Activated T-helper 1 cell treated with anti-CD3 and anti-CD28 coated beads, Interleukin-12 subunit alpha, Interleukin-12 subunit beta, Interleukin-2, Interleukin-4 antibody, amounts not matched to agents 30 ng/mL and 10 ng/mL and 1 ng/mL, durations not matched to agents 14 hours and 24 hours and 36 hours (primary cell): ENCODE data around the gene CCDC171. TPM values are rescaled to one million over a fixed set of nuclear protein-coding genes. Genes with fewer than 3 reads are reported as not detected.
"Not testable (repeated sequence)": the region's sequence is repeated elsewhere in the genome, so short reads cannot be mapped to it uniquely, and the experiment has no call there.

Source experiments
- DNase-seq: peaks from one replicate; pipeline ENCODE4 v3.0.0; 2021; ENCODE audit warnings: low spot score
- H3K27ac Mint-ChIP-seq: one replicate; pipeline ENCODE4 v1.8.0; 2021; ENCODE audit warnings: mild to moderate bottlenecking, mixed read lengths
- H3K27me3 Mint-ChIP-seq: one replicate; pipeline ENCODE4 v1.8.0; 2022; ENCODE audit warnings: mild to moderate bottlenecking, moderate library complexity, mixed read lengths; ENCODE audit not compliant: insufficient read depth
- H3K36me3 Mint-ChIP-seq: one replicate; pipeline ENCODE4 v1.8.0; 2021; ENCODE audit warnings: low read depth, mixed read lengths
- H3K4me1 Mint-ChIP-seq: one replicate; pipeline ENCODE4 v1.8.0; 2021; ENCODE audit warnings: low read depth, mixed read lengths
- H3K4me3 Mint-ChIP-seq: one replicate; pipeline ENCODE4 v1.8.0; 2021; ENCODE audit warnings: mild to moderate bottlenecking, moderate library complexity, mixed read lengths
- H3K9me3 Mint-ChIP-seq: one replicate; pipeline ENCODE4 v1.8.0; 2021; ENCODE audit warnings: mixed read lengths
- intact Hi-C: fragments of 100-400 bp; cut with micrococcal nuclease; formaldehyde crosslinking; loops from one replicate; pipeline ENCODE4 v1.15.1; 2024
- total RNA-seq: library from RNA; stranded (reverse); gene quantifications from 2 replicates; pipeline ENCODE4 v1.2.3, GENCODE V29; 2022

The CCDC171 gene
- total RNA-seq, 1 donor from 2014 or later = 2.0 TPM

DNA sequence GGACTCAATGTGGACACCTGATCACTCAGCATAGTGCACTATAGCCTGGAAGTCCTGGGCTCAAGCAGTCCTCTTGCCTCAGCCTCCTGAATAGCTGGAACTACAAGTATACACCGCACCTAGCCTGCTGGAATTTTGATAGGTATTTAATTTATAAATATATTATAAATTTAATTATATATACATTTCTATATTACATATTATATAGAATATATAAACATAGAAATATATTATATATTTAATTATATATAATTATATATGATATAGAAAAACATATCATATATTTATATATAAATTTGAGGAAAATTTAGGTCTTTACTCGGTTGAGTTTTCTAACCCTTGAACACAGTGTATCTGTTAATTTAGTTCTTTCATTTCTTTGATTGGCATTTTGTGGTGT, 26.9 kb upstream of the CCDC171 start:
- H3K36me3 Mint-ChIP-seq = no peaks in the 10 kb centered on the region
- H3K4me1 Mint-ChIP-seq = no peaks in the 10 kb centered on the region
- H3K27ac Mint-ChIP-seq = no peak overlapping the region
- DNase-seq = no peak
- H3K9me3 Mint-ChIP-seq = no peaks in the 10 kb centered on the region
- intact Hi-C loops = no loop called here
- no peak overlapping the region for H3K4me3 Mint-ChIP-seq
- peaks cover 10% of the 10 kb centered on the region for H3K27me3 Mint-ChIP-seq

DNA sequence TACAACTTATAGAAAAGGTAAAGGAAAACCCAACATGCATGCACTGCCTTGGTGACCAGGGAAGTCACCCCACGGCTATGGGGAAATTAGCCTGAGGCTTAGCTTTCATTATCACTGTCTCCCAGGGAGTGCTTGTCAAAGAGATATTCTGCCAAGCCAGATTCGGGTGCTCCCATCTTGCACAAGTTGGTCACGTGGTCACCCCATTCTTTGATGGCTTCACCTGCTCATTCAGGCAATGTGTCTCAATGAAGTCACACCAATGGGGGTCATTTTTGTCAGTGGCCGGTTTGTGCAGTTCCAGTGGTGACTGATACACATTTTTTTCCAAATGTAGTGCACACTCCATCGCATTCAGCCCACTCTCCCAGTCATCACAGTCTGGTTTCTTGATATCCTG, 25.8 kb upstream of the CCDC171 start:
- H3K4me3 Mint-ChIP-seq, H3K27ac Mint-ChIP-seq, H3K36me3 Mint-ChIP-seq, H3K4me1 Mint-ChIP-seq, intact Hi-C loops, H3K9me3 Mint-ChIP-seq, DNase-seq: not testable (repeated sequence)
- H3K27me3 Mint-ChIP-seq = peaks cover 10% of the 10 kb centered on the region

DNA sequence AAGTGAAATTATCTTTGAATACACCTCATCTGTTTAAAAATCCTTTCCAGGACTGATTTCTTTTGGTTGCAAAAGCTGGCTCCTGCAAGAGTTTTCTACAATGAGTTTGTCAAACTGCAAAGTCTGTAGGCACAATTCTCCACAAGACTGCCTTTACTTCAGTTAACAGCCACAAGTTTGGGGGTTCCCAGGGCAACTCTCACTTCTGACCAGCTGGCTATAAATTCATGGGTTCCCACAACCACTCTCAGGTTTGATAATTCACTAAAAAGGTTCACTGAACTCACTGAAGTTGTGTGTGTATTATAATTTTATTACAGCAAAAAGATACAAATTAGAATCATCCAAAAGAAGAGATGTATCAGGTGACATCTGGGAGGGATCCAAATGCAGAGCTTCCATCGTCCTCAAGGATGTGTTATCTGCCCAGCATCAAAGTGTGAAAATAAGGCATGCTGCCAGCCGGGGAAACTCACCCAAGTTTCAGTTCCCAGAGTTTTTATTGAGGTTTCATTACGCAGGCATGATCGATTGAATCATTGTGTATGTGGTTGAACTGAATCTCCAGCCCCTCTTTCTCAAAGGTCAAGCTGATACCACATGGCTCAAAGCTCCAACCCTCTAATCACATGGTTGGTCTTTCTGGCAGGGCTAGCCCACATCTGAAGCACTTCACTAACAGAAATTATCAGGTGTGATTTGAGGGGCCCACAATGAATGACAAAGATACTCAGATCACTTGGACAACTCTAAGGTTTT, 23.1 kb upstream of the CCDC171 start:
- Mint-ChIP-seq H3K4me3 (no peak overlapping the region), H3K27me3 (peaks cover 4% of the 10 kb centered on the region), H3K9me3 (no peaks in the 10 kb centered on the region), H3K27ac (no peak overlapping the region), H3K36me3 (no peaks in the 10 kb centered on the region), H3K4me1 (no peaks in the 10 kb centered on the region)
- no peak for DNase-seq
- intact Hi-C loops = loop anchor here (5.0 kb wide), 1 partner anchor 107 kb away; the partner anchor contains the start of gene SNAPC3

DNA sequence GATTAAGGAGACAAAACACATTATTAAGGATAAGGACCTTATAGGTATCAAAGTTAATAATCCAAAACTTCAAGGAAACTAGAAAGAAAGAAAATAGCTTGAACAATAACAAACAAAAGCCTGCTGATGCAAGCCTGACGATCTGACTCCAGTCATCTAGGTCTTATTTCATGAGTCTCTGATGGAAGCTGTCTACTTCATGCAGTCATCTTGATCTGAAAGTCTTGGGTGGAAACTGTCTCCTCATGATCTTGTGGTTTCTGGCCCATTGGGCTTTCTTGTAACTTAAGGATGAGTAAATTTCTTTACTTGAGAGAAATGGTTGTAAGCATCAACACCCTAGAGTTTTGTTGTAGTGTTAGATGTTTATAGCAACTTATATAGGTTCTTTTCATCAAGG, 21.5 kb upstream of the CCDC171 start:
- intact Hi-C loops = loop anchor here (5.0 kb wide), 1 partner anchor 109 kb away; the partner anchor contains the start of gene SNAPC3
- Mint-ChIP-seq H3K9me3 (no peaks in the 10 kb centered on the region), H3K4me1 (no peaks in the 10 kb centered on the region), H3K4me3 (no peak overlapping the region), H3K36me3 (no peaks in the 10 kb centered on the region), H3K27ac (no peak overlapping the region), H3K27me3 (peaks cover 3% of the 10 kb centered on the region)
- DNase-seq = no peak

DNA sequence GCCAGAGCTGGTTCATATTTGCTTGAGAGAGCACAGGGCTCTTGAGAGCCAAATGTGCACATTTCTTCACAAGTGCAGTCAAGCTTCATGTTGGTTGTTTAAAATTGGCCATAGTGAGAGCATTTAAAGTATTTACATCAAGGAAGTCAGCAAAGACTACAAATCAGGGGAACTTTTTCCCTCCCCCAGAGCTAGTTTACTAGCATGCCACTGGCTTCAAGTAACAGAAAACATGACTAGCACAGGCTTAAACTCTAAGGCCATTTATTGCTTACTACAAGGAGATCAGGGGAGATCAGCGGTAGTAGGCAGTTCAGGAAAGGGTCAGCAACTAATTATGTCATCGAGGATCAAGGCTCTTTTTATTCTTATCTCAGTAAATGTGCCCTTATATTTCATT, 11.0 kb upstream of the CCDC171 start:
- DNase-seq = no peak
- no peak overlapping the region for H3K4me3 Mint-ChIP-seq
- H3K9me3 Mint-ChIP-seq = no peaks in the 10 kb centered on the region
- intact Hi-C loops = no loop called here
- H3K27ac Mint-ChIP-seq = no peak overlapping the region
- H3K4me1 Mint-ChIP-seq = no peaks in the 10 kb centered on the region
- H3K27me3 Mint-ChIP-seq = peaks cover 13% of the 10 kb centered on the region
- no peaks in the 10 kb centered on the region for H3K36me3 Mint-ChIP-seq

DNA sequence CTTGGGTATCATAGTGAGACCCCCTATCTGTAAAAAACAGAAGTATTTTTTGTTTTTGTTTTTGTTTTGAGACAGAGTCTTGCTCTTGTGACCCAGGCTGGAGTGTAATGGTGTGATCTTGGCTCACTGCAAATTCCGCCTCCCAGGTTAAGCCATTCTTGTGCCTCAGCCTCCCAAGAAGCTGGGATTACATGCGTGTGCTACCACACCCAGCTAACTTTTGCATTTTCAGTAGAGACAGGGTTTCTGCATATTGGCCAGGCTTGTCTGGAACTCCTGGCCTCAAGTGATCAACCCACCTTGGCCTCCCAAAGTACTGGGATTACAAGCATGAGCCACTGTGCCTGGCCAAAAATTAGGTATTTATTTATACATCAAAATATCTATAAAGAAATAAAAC, 10.2 kb upstream of the CCDC171 start:
- Mint-ChIP-seq H3K9me3 (no peaks in the 10 kb centered on the region), H3K27ac (no peak overlapping the region)
- intact Hi-C loops = no loop called here

DNA sequence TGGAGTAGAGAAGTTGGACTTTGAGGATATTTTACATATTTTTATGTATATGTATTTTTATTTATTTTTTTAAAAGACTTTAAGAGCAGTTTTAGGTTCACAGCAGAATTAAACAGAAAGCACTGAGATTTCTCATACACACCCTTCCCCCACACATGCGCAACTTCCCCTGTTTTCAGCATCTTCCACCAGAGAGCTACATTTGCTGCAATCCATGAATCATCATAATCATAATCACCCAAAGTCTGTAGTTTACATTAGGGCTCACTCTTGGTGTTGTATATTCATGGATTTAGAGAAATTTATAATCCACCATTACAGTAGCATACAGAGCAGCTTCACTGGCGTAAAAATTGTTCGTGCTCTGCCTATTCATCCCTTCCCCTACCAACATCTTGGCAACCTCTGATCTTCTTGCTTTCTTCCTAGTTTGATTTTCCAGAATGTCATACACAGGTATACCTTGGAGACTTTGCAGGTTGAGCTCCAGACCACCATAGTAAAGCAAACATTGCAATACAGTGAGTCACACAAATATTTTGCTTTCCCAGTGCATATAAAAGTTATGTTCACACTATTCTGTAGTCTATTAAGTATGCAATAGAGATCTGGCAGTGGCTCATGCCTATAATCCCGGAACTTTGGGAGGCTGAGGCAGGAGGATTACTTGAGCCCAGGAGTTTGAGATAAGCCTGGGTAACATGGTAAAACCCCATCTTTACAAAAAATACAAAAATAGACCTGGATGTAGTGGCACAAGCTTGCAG, 9.6 kb upstream of the CCDC171 start:
- H3K27me3 Mint-ChIP-seq = peaks cover 13% of the 10 kb centered on the region
- H3K4me3 Mint-ChIP-seq = no peak overlapping the region
- intact Hi-C loops = no loop called here
- H3K4me1 Mint-ChIP-seq = no peaks in the 10 kb centered on the region
- no peak for DNase-seq
- H3K27ac Mint-ChIP-seq = no peak overlapping the region
- H3K9me3 Mint-ChIP-seq = no peaks in the 10 kb centered on the region
- no peaks in the 10 kb centered on the region for H3K36me3 Mint-ChIP-seq

More for the DNA sequence above, 10.2 kb upstream of the CCDC171 start:
- Mint-ChIP-seq H3K4me3 (no peak overlapping the region), H3K27me3 (peaks cover 13% of the 10 kb centered on the region), H3K4me1 (no peaks in the 10 kb centered on the region), H3K36me3 (no peaks in the 10 kb centered on the region)
- DNase-seq = no peak

DNA sequence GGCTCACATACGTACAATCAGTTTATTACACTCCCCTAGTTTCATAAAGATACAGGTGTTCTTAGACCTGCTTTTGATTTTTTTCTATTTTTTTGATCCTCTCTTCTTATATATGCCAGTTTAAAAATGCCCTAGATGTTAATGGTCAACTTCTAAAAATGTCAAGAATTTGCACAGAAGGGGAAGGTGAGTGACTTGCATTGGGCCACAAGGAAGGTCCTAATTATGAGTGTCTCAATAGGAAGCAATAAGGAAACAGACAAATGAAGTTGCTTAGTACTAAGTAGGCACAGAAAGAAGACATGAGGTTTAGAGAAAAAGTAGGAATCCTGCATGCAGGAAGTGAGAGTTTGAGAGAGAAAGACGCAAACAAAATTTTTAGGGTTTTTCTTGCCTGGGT, 3.2 kb upstream of the CCDC171 start:
- no peak for DNase-seq
- intact Hi-C loops = no loop called here
- Mint-ChIP-seq H3K4me1 (peaks cover 20% of the 10 kb centered on the region), H3K9me3 (no peaks in the 10 kb centered on the region), H3K27me3 (peaks cover 16% of the 10 kb centered on the region), H3K27ac (no peak overlapping the region), H3K36me3 (no peaks in the 10 kb centered on the region), H3K4me3 (no peak overlapping the region)

DNA sequence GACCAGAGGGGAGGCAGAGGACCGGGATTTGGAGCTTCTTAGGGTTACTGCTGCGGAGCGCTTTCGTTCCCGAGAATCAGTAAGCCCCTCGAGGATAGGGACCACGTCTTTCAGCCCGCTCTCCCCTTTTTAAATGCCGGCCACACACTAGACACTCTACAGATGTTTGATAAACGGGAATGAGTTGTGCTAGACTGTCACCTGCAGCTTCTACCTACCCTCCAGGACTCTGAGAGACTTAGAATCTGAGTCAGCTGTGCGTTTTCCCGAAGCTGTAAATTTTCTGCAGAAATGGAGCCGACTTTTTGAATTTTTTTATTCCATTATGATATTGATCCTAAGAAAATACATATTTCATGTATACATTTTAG, 670 bp downstream of the CCDC171 start:
- DNase-seq = no peak
- peaks cover 20% of the 10 kb centered on the region for H3K4me1 Mint-ChIP-seq
- intact Hi-C loops = loop anchor here (2.0 kb wide), 1 partner anchor 1231 kb away; no protein-coding TSS in a partner anchor

DNA sequence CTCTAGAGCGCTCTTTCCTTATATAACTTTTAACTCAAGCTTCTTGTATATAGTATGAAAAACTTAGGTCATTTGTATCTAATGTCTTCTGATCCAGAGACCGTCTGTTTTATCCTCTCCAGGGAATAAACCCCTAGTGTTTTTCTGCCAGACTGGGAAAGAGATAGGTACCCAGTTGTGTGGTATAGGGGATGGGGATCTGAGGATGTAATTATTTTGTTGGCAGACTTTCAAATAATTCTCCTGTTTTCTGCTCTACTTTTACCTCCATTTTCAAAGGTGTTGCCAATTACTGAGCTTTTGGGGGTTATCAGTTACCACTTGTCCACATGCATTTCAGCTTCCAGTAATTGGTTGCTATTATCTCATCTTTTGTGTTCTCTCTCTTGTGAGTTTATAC, 17.9 kb downstream of the CCDC171 start:
- no peak for DNase-seq
- H3K27me3 Mint-ChIP-seq = no peaks in the 10 kb centered on the region
- H3K4me3 Mint-ChIP-seq = no peak overlapping the region
- no peaks in the 10 kb centered on the region for H3K9me3 Mint-ChIP-seq
- H3K4me1 Mint-ChIP-seq = no peaks in the 10 kb centered on the region
- H3K27ac Mint-ChIP-seq = no peak overlapping the region
- H3K36me3 Mint-ChIP-seq = no peaks in the 10 kb centered on the region
- intact Hi-C loops = no loop called here

More for the DNA sequence above, 670 bp downstream of the CCDC171 start:
- H3K27ac Mint-ChIP-seq = peak overlapping the region; percentile 75
- H3K27me3 Mint-ChIP-seq = peaks cover 25% of the 10 kb centered on the region
- H3K36me3 Mint-ChIP-seq = no peaks in the 10 kb centered on the region
- H3K9me3 Mint-ChIP-seq = no peaks in the 10 kb centered on the region
- peak overlapping the region; percentile 87 for H3K4me3 Mint-ChIP-seq

DNA sequence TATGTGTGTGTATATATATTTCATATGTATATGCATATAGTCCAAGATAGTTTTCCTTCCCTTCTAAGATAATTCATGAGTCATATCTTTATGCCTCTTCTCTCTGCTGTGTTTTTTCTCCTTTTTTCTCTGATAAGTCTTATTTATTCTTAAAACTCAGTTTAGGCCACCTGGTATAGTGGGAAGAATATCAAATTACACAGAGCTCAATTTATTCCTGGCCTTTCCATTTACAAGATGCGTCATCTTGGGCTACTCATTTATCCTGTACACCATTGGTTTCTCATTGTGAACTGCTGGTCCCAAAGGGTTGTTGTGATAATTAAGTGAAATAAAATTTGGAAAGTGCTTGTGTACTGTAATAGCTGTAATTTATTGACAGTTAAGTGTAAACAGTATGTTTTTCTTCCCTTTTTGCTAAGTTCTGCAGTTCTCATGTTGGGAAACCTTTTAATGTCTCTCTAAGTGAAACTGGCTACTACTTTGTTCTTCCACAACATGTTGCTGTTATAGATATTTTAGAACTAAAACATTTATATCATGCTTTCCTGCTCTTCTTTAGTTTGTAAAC, 19.4 kb downstream of the CCDC171 start:
- Mint-ChIP-seq H3K27ac (no peak overlapping the region), H3K4me1 (no peaks in the 10 kb centered on the region), H3K9me3 (no peaks in the 10 kb centered on the region), H3K27me3 (no peaks in the 10 kb centered on the region), H3K4me3 (no peak overlapping the region), H3K36me3 (no peaks in the 10 kb centered on the region)
- DNase-seq = no peak
- intact Hi-C loops = no loop called here

DNA sequence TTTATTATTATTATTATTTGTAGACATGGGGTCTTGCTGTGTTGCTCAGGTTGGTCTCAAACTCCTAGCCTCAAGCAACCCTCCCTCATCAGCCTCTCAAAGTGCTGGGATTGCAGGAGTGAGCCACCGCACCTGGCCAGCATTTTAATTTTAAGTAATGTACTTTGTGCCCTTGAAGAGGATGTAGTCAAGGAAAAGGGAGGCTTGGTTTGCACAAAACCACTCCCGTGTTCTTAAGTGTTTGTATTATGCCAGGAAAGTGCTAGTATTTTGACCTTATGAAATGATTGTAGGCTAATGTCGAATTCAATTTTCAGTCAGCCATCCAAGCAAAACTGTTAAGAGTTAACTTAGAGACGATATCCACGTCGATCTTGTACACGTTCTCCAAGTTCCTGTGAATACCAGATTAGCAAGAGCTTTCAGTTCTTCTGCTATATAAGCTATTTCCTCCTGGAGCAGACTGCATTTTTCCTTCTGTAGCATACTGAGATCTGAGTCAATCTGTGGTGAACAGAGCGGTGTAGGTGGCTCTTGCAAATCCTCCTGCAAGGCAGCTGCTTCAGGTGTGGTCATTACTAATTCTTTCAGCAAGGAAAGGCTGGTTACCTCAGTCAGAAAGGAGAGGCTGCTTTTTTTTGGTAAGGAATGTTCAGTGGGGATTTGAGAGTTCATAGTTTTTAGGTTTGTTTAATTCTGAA, 23.7 kb downstream of the CCDC171 start:
- Mint-ChIP-seq H3K36me3 (no peaks in the 10 kb centered on the region), H3K9me3 (no peaks in the 10 kb centered on the region), H3K27ac (no peak overlapping the region), H3K4me3 (no peak overlapping the region), H3K27me3 (no peaks in the 10 kb centered on the region), H3K4me1 (no peaks in the 10 kb centered on the region)
- DNase-seq = no peak
- intact Hi-C loops = no loop called here

DNA sequence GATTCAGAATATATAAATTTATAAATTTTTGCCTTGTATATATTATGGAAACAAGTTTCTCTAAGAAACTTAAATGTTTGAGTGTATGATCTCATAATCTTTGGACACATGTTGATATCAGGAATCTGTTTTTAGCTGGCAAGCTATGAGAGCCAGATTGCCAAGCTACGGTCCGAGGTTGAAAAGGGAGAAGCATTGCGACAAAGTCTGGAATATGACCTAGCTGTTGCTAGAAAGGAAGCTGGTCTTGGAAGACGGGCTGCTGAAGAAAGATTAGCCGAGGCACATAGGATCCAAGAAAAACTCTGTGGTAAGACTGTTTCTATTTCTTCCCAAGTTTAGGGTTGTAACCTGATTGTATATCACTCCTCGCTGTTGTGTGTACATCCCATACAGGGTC, 25.9 kb downstream of the CCDC171 start:
- no peaks in the 10 kb centered on the region for H3K4me1 Mint-ChIP-seq
- intact Hi-C loops = no loop called here
- DNase-seq = no peak
- H3K27me3 Mint-ChIP-seq = no peaks in the 10 kb centered on the region
- H3K4me3 Mint-ChIP-seq = no peak overlapping the region
- no peak overlapping the region for H3K27ac Mint-ChIP-seq
- H3K36me3 Mint-ChIP-seq = no peaks in the 10 kb centered on the region
- H3K9me3 Mint-ChIP-seq = peaks cover 7% of the 10 kb centered on the region
